DND-41 (cell line): ENCODE measurements around the gene MAP2K5.

Experiments used
- CTCF ChIP-seq: IDR thresholded peaks from 2 replicates; pipeline ENCODE4 v1.5.1; 2012; ENCODE audit warnings: borderline replicate concordance, low read length, moderate library complexity, mild to moderate bottlenecking; ENCODE audit not compliant: poor library complexity, severe bottlenecking; ENCODE audit errors: extremely low read depth
- EZH2 ChIP-seq: IDR thresholded peaks from 3 replicates; pipeline ENCODE4 v1.6.1; 2012; ENCODE audit warnings: borderline replicate concordance, low read depth, mild to moderate bottlenecking, moderate library complexity, low read length, inconsistent platforms; ENCODE audit not compliant: severe bottlenecking

- TF ChIP-seq EZH2 (no peak), CTCF (no peak)
These were observed 45.3 kb downstream of the MAP2K5 start for GRCh38 chr15:67587754-67588153.
